Stimulated activated effector memory CD8-positive, alpha-beta T cell treated with anti-CD3 and anti-CD28 coated beads, Interleukin-12 subunit alpha, Interleukin-12 subunit beta, amount 100 ng/mL, for 72 hours (primary cell): ENCODE measurements around the gene NFATC4.
"Not testable (repeated sequence)": the region's sequence is repeated elsewhere in the genome, so short reads cannot be mapped to it uniquely, and the experiment has no call there.

Experiments
- ATAC-seq: fragments of 150-1000 bp; cut with Tn5 transposase; 2 replicates; pipeline ENCODE4 v1.10.0; 2021
- DNase-seq, 2 donors: peaks; one replicate each; pipeline ENCODE4 v3.0.0; 2021 to 2022; ENCODE audit warnings: low spot score in 2 of 2
- H3K27ac Mint-ChIP-seq: one replicate; pipeline ENCODE4 v1.8.0; 2022; ENCODE audit warnings: mild to moderate bottlenecking, mixed read lengths
- H3K36me3 Mint-ChIP-seq: one replicate; pipeline ENCODE4 v1.8.0; 2022; ENCODE audit warnings: mild to moderate bottlenecking, mixed read lengths
- H3K4me1 Mint-ChIP-seq: one replicate; pipeline ENCODE4 v1.8.0; 2022; ENCODE audit warnings: mixed read lengths
- H3K4me3 Mint-ChIP-seq: one replicate; pipeline ENCODE4 v1.8.0; 2022; ENCODE audit warnings: mild to moderate bottlenecking, mixed read lengths
- H3K9me3 Mint-ChIP-seq: one replicate; pipeline ENCODE4 v1.8.0; 2022; ENCODE audit warnings: mixed read lengths

The NFATC4 gene

DNA sequence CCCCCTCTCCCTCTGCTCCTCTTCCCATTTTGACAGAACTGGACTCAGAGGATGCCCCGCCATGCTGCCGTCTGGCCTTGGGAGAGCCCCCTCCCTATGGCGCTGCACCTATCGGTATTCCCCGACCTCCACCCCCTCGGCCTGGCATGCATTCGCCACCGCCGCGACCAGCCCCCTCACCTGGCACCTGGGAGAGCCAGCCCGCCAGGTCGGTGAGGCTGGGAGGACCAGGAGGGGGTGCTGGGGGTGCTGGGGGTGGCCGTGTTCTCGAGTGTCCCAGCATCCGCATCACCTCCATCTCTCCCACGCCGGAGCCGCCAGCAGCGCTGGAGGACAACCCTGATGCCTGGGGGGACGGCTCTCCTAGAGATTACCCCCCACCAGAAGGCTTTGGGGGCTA is 1.5 kb downstream of the NFATC4 start:
- no peaks in the 10 kb centered on the region for H3K9me3 Mint-ChIP-seq
- ATAC-seq (no peak), DNase-seq (no peak)
- peak overlapping the region; percentile 67 for H3K4me3 Mint-ChIP-seq
- H3K4me1 Mint-ChIP-seq: peaks cover 29% of the 10 kb centered on the region
- H3K36me3 Mint-ChIP-seq: no peaks in the 10 kb centered on the region
- H3K27ac Mint-ChIP-seq: peak overlapping the region; percentile 72

GRCh38 chr14:24369907-24370687 is 2.1 kb downstream of the NFATC4 start:
- Mint-ChIP-seq H3K4me1 (peaks cover 29% of the 10 kb centered on the region), H3K9me3 (no peaks in the 10 kb centered on the region), H3K27ac (no peak overlapping the region), H3K4me3 (no peak overlapping the region), H3K36me3 (no peaks in the 10 kb centered on the region)
- no peak for ATAC-seq
- DNase-seq: no peak

GRCh38 chr14:24370748-24371147 is 2.8 kb downstream of the NFATC4 start:
- Mint-ChIP-seq H3K4me3 (no peak overlapping the region), H3K27ac (no peak overlapping the region), H3K36me3 (no peaks in the 10 kb centered on the region), H3K4me1 (peaks cover 25% of the 10 kb centered on the region), H3K9me3 (no peaks in the 10 kb centered on the region)
- DNase-seq (no peak), ATAC-seq (no peak)

DNA sequence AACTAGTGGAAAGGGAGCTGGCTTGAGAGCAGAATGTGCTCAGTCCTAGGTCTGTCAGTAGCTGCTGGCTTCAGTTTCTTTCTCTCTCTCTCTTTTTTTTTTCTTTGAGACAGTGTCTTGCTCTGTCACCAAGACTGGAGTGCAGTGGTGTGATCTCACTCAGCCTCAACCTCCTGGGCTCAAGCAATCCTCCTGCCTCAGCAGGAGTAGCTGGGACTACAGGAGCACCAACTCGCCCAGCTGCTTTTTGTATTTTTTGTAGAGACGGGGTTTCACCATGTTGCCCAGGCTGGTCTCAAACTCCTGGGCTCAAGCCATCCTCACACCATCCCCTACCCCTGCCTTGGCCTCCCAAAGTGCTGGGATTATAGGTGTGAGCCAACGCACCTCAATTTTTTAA is 3.6 kb downstream of the NFATC4 start:
- H3K4me1 Mint-ChIP-seq: peaks cover 19% of the 10 kb centered on the region
- ATAC-seq, DNase-seq, H3K9me3 Mint-ChIP-seq, H3K27ac Mint-ChIP-seq, H3K36me3 Mint-ChIP-seq, H3K4me3 Mint-ChIP-seq: not testable (repeated sequence)

GRCh38 chr14:24372701-24373416 is 4.9 kb downstream of the NFATC4 start:
- Mint-ChIP-seq H3K36me3 (no peaks in the 10 kb centered on the region), H3K4me3 (no peak overlapping the region), H3K9me3 (no peaks in the 10 kb centered on the region), H3K27ac (no peak overlapping the region), H3K4me1 (peaks cover 6% of the 10 kb centered on the region)
- DNase-seq (no peak), ATAC-seq (no peak)

DNA sequence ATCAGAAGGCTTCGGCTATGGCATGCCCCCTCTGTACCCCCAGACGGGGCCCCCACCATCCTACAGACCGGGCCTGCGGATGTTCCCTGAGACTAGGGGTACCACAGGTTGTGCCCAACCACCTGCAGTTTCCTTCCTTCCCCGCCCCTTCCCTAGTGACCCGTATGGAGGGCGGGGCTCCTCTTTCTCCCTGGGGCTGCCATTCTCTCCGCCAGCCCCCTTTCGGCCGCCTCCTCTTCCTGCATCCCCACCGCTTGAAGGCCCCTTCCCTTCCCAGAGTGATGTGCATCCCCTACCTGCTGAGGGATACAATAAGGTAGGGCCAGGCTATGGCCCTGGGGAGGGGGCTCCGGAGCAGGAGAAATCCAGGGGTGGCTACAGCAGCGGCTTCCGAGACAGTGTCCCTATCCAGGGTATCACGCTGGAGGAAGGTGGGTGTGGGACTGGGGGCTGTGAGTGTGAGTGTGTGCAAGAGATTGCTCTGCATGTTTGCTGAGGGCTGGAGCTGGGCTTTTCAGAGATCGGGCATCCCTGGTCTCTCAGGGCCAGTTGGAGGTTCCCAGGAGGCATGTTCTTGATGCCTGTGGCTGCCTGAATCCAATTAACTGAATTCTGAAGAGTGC is 8.6 kb downstream of the NFATC4 start:
- no peak overlapping the region for H3K27ac Mint-ChIP-seq
- H3K36me3 Mint-ChIP-seq: no peaks in the 10 kb centered on the region
- ATAC-seq: no peak
- H3K4me1 Mint-ChIP-seq: no peaks in the 10 kb centered on the region
- H3K4me3 Mint-ChIP-seq: no peak overlapping the region
- no peak for DNase-seq
- H3K9me3 Mint-ChIP-seq: no peaks in the 10 kb centered on the region

- Mint-ChIP-seq H3K4me1 (no peaks in the 10 kb centered on the region), H3K9me3 (no peaks in the 10 kb centered on the region)
Observed at GRCh38 chr14:24377126-24377525, 9.1 kb downstream of the NFATC4 start.

DNA sequence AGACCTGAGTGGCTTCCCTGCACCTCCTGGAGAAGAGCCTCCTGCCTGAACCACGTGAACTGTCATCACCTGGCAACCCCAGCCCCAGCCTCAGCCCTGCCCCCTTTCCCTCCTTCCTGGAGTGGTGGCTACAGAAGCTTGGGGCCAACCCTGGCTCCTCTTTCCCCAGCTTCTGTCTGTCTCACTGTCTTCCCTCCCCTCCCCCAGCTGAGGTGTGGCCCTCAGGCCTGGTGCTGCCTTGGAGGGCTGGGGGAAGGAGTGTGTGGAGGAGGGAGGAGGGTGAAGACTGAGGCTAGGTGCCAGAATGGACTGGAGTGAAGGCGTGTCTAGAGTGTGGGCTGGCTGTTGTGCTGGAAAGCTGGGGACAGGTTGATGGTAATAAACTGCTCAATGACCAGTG is 9.7 kb downstream of the NFATC4 start:
- H3K9me3 Mint-ChIP-seq: no peaks in the 10 kb centered on the region
- no peak for DNase-seq
- no peak for ATAC-seq
- no peaks in the 10 kb centered on the region for H3K4me1 Mint-ChIP-seq
- no peak overlapping the region for H3K27ac Mint-ChIP-seq
- H3K36me3 Mint-ChIP-seq: no peaks in the 10 kb centered on the region
- no peak overlapping the region for H3K4me3 Mint-ChIP-seq

More at GRCh38 chr14:24377126-24377525, 9.1 kb downstream of the NFATC4 start:
- no peak overlapping the region for H3K4me3 Mint-ChIP-seq
- no peak for DNase-seq
- ATAC-seq: no peak
- no peaks in the 10 kb centered on the region for H3K36me3 Mint-ChIP-seq
- no peak overlapping the region for H3K27ac Mint-ChIP-seq

- Mint-ChIP-seq H3K36me3 (no peaks in the 10 kb centered on the region), H3K27ac (no peak overlapping the region), H3K9me3 (no peaks in the 10 kb centered on the region), H3K4me1 (no peaks in the 10 kb centered on the region), H3K4me3 (no peak overlapping the region)
- ATAC-seq: no peak
- DNase-seq: no peak
Observed at GRCh38 chr14:24378327-24378726, 10.3 kb downstream of the NFATC4 start.

GRCh38 chr14:24378981-24379906 is 11.3 kb downstream of the NFATC4 start:
- Mint-ChIP-seq H3K36me3 (no peaks in the 10 kb centered on the region), H3K4me3 (no peak overlapping the region), H3K4me1 (no peaks in the 10 kb centered on the region), H3K27ac (no peak overlapping the region), H3K9me3 (no peaks in the 10 kb centered on the region)
- no peak for ATAC-seq
- DNase-seq: no peak

- Mint-ChIP-seq H3K36me3 (no peaks in the 10 kb centered on the region), H3K4me3 (no peak overlapping the region), H3K4me1 (no peaks in the 10 kb centered on the region), H3K27ac (no peak overlapping the region), H3K9me3 (no peaks in the 10 kb centered on the region)
- no peak for ATAC-seq
- no peak for DNase-seq
Observed at GRCh38 chr14:24379907-24380730, 12.1 kb downstream of the NFATC4 start.

GRCh38 chr14:24381363-24382063 is 13.5 kb downstream of the NFATC4 start:
- ATAC-seq (peak; percentile 78), DNase-seq (no peak)
- H3K4me3 Mint-ChIP-seq: no peak overlapping the region
- no peaks in the 10 kb centered on the region for H3K36me3 Mint-ChIP-seq
- H3K9me3 Mint-ChIP-seq: no peaks in the 10 kb centered on the region
- no peak overlapping the region for H3K27ac Mint-ChIP-seq
- no peaks in the 10 kb centered on the region for H3K4me1 Mint-ChIP-seq

GRCh38 chr14:24382064-24382371 is 14.0 kb downstream of the NFATC4 start:
- Mint-ChIP-seq H3K4me3 (no peak overlapping the region), H3K36me3 (no peaks in the 10 kb centered on the region), H3K27ac (no peak overlapping the region), H3K9me3 (no peaks in the 10 kb centered on the region), H3K4me1 (no peaks in the 10 kb centered on the region)
- DNase-seq (no peak), ATAC-seq (no peak)

DNA sequence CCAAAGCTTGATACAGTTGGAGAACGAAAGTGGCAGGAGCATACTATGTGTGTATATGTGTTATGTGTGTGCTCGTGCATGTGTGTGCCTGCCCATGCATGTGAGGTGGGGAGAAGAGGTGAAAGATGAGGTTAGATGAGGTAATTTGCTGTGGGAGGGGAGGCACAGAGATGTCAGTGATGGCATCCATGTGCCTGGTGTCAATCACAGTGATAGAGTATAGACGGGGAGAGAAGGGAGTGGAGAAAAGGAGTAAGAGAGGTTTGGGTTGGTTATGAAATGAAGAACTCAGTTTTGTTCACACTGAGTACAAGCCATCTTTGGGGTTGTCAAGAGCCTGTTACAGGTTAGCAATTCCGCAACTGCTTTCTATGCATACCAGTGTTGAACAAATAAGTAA is 16.2 kb downstream of the NFATC4 start:
- Mint-ChIP-seq H3K4me3 (no peak overlapping the region), H3K4me1 (no peaks in the 10 kb centered on the region), H3K9me3 (no peaks in the 10 kb centered on the region), H3K27ac (no peak overlapping the region), H3K36me3 (no peaks in the 10 kb centered on the region)
- DNase-seq (no peak), ATAC-seq (no peak)
